Lower lobe of right lung (tissue), 2 donors: ENCODE results near the gene SETD5. TPM values are rescaled to one million over a fixed set of nuclear protein-coding genes. Genes with fewer than 3 reads are reported as not detected.

ENCODE experiments used
- ATAC-seq, 2 donors: fragments of 200-7000 bp; cut with Tn5 transposase; one replicate each; pipeline ENCODE4 v1.9.1; 2020 to 2022; ENCODE audit warnings: mild to moderate bottlenecking in 2 of 2, moderate library complexity in 2 of 2
- DNase-seq: peaks from one replicate; pipeline ENCODE4 v3.0.0-alpha.2; 2020
- H3K27ac ChIP-seq: fragments of 200-600 bp; one replicate; pipeline ENCODE4 v1.8.0; 2022
- H3K27me3 ChIP-seq: fragments of 200-600 bp; one replicate; pipeline ENCODE4 v1.8.0; 2022; ENCODE audit warnings: low read depth
- H3K36me3 ChIP-seq: fragments of 200-600 bp; one replicate; pipeline ENCODE4 v1.8.0; 2022; ENCODE audit warnings: mild to moderate bottlenecking
- H3K4me1 ChIP-seq: fragments of 200-600 bp; one replicate; pipeline ENCODE4 v1.8.0; 2022
- H3K4me3 ChIP-seq: fragments of 200-600 bp; one replicate; pipeline ENCODE4 v1.8.0; 2022; ENCODE audit warnings: mild to moderate bottlenecking
- H3K9me3 ChIP-seq: fragments of 200-600 bp; one replicate; pipeline ENCODE4 v1.8.0; 2022
- CTCF ChIP-seq: fragments of 200-600 bp; IDR thresholded peaks from one replicate; pipeline ENCODE4 v1.8.0; 2022; ENCODE audit warnings: antibody characterized with exemption, mild to moderate bottlenecking
- intact Hi-C: fragments of 100-400 bp; cut with DNase I; formaldehyde crosslinking; loops from one replicate; pipeline ENCODE4 v1.11.0; 2022
- total RNA-seq: library from RNA; stranded (reverse); fragmentation: NEBNext Ultra II Directional; extraction: Animal tissue kit (Norgen Biotek cat#: 25700); gene quantifications from one replicate; pipeline ENCODE4 v1.2.1, GENCODE V29; 2021
- donor health status: DM: no; HTN: yes; CAD: no; lungs with severe emphysema.

Gene SETD5
- total RNA-seq, 1 donor from 2014 or later, result 116 TPM

GRCh38 chr3:9386078-9386459, 11.3 kb upstream of the SETD5 start:
- intact Hi-C loops, result no loop called here
- no peak for ATAC-seq

DNA sequence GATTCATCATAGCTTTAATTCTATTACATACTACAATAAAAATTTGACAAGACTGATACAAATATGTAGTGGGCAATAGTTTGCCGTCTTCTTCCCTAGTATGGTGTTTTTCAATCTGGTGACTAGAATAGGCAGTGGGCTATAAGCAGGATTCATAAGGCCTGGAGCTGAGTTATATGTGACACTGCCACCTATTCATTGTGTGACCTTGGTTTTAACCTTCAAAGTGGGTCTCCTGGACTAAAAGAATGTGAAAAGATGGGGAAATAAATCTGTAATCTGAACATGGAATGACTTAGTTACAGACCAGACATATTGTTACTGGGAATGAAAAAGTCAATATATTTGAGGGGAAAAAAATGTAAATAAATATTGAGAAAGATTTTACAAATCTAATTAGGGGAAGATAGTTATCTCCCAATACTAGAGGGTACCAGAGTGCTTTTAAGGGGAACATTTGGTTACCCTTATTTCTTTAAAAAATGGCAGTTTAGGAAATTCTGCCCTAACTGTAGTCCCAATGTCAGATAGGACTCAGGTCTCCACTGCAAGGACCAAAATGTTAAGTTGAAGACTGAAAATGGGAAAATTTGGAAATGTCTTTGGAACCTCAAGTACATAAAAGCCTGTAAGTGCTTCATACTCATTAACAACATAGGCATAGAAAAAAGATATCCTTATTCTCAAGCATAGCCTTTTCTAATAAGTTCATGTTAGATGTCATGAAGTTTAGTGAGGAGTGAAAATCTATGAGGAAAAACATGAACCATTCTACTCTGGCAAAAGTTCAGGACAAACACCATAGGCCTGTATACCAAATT, 10.7 kb upstream of the SETD5 start:
- Histone ChIP-seq H3K4me3 (no peak overlapping the region), H3K36me3 (peaks cover 94% of the 10 kb centered on the region), H3K4me1 (peaks cover 8% of the 10 kb centered on the region), H3K9me3 (no peaks in the 10 kb centered on the region), H3K27ac (no peak overlapping the region), H3K27me3 (no peaks in the 10 kb centered on the region)
- DNase-seq (no peak), ATAC-seq (no peak)
- intact Hi-C loops, result no loop called here
- TF ChIP-seq CTCF, result no peak

More at GRCh38 chr3:9386078-9386459, 11.3 kb upstream of the SETD5 start:
- peaks cover 2% of the 10 kb centered on the region for H3K4me1 ChIP-seq
- H3K27ac ChIP-seq, result no peak overlapping the region
- H3K27me3 ChIP-seq, result no peaks in the 10 kb centered on the region
- H3K36me3 ChIP-seq, result peaks cover 90% of the 10 kb centered on the region
- no peak for TF ChIP-seq CTCF
- no peaks in the 10 kb centered on the region for H3K9me3 ChIP-seq
- H3K4me3 ChIP-seq, result no peak overlapping the region
- DNase-seq, result no peak

DNA sequence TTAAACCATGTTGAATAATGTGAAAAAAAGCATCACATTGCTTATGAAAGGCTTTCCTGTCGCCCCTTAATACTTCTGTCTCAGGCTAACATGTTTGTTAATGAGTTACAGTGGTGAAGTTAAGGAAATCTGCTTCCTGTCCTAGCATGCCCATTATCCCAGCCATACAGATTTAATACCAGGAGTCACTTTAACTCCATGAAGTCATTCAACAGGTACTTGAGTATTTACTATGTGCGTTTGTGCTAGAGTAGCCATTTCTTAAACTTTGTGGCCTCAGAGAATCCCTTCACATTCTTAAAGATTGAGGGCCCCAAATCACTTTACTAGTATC, 10.1 kb upstream of the SETD5 start:
- Histone ChIP-seq H3K4me3 (no peak overlapping the region), H3K36me3 (peaks cover 96% of the 10 kb centered on the region), H3K27ac (no peak overlapping the region), H3K27me3 (no peaks in the 10 kb centered on the region), H3K4me1 (peaks cover 14% of the 10 kb centered on the region), H3K9me3 (no peaks in the 10 kb centered on the region)
- ATAC-seq (no peak), DNase-seq (no peak)
- intact Hi-C loops, result no loop called here
- no peak for TF ChIP-seq CTCF

GRCh38 chr3:9388142-9388541, 9.3 kb upstream of the SETD5 start:
- Histone ChIP-seq H3K27ac (no peak overlapping the region), H3K36me3 (peaks cover 93% of the 10 kb centered on the region), H3K9me3 (no peaks in the 10 kb centered on the region), H3K27me3 (no peaks in the 10 kb centered on the region), H3K4me3 (no peak overlapping the region), H3K4me1 (peaks cover 22% of the 10 kb centered on the region)
- intact Hi-C loops, result no loop called here
- TF ChIP-seq CTCF, result no peak
- ATAC-seq (no peak), DNase-seq (no peak)

DNA sequence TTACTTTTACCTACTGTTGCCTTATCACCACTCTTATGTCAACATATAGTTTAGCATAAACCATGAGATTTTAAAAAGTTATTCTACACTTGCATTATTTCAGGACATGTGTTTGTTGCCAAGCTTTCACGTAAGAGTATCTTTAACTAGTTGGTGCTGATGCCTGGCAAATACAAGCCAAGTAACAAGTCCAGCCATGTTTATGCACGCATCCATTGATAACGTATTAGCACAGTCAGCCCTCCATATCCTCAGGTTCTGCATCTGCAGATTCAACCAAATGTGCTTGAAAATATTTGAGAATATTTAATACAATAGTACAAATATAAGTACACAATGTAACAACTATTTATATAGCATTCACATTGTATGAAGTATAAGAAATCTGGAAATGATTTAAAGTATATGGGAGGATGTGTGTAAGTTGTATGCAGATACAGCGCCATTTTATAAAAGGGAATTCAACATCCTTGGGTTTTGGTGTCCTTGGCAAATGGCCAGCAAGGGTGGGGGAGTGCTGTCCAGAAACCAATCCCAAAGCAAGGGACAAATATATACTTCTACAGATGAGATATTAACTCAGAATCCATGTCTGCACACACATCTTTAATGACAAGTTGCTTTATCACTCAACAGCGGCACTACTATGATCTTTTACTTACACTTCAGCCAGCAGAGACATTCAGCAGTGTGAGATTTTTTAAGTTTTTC, 8.7 kb upstream of the SETD5 start:
- no peak overlapping the region for H3K27ac ChIP-seq
- peaks cover 28% of the 10 kb centered on the region for H3K4me1 ChIP-seq
- no peaks in the 10 kb centered on the region for H3K27me3 ChIP-seq
- no peaks in the 10 kb centered on the region for H3K9me3 ChIP-seq
- ATAC-seq (no peak), DNase-seq (no peak)
- H3K4me3 ChIP-seq, result no peak overlapping the region
- intact Hi-C loops, result no loop called here
- peaks cover 93% of the 10 kb centered on the region for H3K36me3 ChIP-seq
- no peak for TF ChIP-seq CTCF
